H54 (cell line): ENCODE results near the gene IGF2BP2.
"Not testable (repeated sequence)": the region's sequence is repeated elsewhere in the genome, so short reads cannot be mapped to it uniquely, and the experiment has no call there.

Source experiments
- DNase-seq: peaks from one replicate; pipeline ENCODE4 v3.0.0; 2011; ENCODE audit warnings: low spot score, mixed read lengths; ENCODE audit not compliant: insufficient read length
- FAIRE-seq: peaks from 3 replicates; lab custom pipeline; 2011; peaks lifted over from hg19 to GRCh38; lab: Jason Lieb, UNC
- POLR2A ChIP-seq: IDR thresholded peaks from 2 replicates; pipeline ENCODE4 v1.6.1; 2011; ENCODE audit warnings: low read depth, mild to moderate bottlenecking, low read length

The IGF2BP2 gene

DNA sequence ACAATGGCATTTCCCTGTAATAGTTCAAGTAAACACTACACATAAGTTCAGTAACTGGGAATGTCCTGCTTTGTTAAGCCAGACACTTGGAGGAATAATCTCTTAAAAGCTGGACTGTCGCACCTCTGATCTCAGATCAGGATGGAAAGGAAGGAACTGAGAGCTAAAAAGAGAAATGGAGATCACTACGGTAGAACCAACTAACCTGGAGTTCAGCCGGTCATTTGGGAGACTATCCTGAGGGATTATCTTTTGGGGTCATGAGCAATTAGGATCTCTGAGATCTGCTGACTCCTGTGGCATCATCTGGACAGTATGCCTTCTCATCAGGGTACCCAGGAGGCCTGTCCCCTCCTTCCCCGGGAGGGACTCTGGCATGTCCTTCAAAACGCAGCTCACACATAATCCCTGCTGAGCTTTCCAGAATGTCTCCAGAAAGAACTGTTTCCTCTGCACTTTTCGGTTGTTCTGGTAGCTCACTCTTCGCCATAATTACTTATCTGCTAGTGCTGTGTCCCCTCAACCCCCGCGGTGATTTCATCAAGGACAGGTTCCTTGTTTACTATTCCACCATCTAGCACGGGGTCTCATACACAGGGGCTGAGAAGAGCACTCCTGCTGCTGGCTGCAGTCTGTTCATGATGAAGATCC is 123.1 kb downstream of the IGF2BP2 start:
- FAIRE-seq (no peak), DNase-seq (no peak)
- no peak for TF ChIP-seq POLR2A

GRCh38 chr3:185699927-185700326 is 124.9 kb downstream of the IGF2BP2 start:
- no peak for TF ChIP-seq POLR2A
- DNase-seq (no peak), FAIRE-seq (no peak)

GRCh38 chr3:185697228-185697627 is 127.6 kb downstream of the IGF2BP2 start:
- not testable (repeated sequence) for DNase-seq, FAIRE-seq

DNA sequence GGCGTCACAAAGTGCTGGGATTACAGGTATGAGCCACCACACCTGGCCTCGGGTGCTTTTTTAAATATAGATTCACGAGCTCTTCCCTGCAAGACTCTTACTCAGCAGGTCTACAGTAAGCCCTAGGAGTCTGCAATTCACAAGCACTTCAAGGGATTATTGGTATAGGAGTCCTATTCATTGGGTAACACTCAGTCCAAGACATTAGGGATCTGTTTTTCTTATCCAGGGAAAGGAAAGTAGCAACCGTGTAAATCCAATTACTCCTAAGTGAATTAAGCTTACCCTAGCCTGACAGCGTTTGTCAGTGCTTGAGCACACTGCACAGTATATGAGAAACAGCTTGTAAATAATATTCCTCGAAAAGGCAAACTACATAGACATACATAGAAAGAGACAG is 128.8 kb downstream of the IGF2BP2 start:
- no peak for TF ChIP-seq POLR2A
- FAIRE-seq, result no peak

GRCh38 chr3:185693985-185694653 is 130.7 kb downstream of the IGF2BP2 start:
- TF ChIP-seq POLR2A, result no peak
- peak; percentile 88 for FAIRE-seq
- DNase-seq, result no peak

More for the DNA sequence above, 128.8 kb downstream of the IGF2BP2 start:
- DNase-seq, result no peak

DNA sequence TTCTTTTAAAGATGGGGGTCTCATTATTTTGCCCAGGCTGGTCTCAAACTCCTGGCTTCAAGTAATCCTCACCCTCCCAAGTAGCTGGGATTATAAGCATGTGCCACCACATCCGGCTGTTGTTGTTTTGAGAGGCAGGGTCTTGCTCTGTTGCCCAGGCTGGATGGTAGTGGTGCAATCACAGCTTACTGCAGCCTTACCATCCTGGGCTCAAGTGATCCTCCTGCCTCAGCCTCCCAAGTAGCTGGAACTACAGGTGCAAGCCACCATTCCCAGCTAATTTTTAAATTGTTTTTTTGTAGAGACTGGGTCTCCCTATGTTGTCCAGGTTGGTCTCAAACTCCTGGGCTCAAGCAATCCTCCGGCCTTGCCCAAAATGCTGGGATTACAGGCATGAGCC is 133.2 kb downstream of the IGF2BP2 start:
- no peak for DNase-seq
- no peak for FAIRE-seq
- no peak for TF ChIP-seq POLR2A

DNA sequence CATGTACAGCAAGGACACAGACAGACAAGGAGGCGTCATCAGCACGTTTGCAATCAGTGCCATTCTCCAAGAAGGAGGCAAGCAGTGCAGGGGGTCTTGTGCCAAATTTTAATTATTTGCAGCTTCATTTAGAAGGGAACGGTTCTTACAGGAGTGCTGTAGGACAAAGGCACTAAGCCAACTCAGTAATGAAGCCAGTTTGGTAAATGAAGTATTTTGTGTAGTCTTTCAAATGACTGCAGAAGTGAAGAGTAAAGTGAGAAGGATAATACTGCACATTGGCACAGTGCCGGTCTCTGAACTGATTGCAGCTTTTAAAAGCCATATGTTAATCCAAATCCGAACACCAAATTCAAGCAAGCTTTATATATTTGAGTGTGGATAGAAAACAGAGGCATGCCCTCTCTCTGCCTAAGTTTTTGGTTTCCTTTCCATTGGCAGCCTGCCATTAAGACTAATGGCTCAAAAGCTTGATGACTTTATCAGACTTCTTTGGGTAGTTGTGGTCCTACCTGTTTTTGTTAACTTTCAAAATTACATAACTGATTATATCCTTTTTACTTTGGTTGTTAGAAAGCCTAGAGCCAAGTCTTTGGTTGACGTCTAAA is 137.5 kb downstream of the IGF2BP2 start:
- FAIRE-seq (no peak), DNase-seq (no peak)
- TF ChIP-seq POLR2A, result no peak

DNA sequence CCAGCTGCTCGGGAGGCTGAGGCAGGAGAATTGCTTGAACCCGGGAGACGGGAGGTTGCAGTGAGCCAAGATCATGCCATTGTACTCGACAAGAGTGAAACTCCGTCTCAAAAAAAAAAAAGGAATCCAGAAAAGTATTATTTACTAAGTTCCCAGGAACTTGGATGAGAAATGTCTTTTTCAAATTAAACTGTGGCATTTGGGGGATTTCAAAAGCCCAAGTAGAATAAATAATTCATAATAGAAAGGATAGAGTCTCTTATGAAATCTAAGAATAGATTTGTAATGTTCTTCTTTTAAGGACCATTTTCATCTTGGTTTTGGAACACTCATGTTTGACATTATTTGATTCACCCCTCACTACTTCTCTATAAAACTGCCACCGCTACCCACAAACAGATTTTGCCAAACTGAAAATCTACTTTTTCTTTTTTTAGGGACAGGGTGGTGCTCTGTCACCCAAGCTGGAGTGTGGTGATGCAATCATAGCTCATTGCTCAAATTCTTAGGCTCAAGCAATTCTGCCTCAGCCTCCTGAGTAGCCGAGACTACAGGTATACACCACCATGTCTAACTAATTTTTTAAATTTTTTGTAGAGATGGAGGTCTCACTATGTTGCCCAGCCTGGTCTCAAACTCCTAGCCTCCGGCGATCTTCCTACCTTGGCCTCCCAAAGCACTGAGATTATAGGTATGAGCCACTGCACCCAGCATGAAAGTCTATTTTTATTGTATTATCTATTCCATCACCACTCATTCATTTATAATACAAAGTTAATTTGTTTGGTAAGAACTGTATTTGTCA is 139.4 kb downstream of the IGF2BP2 start:
- DNase-seq (no peak), FAIRE-seq (no peak)
- TF ChIP-seq POLR2A, result no peak

DNA sequence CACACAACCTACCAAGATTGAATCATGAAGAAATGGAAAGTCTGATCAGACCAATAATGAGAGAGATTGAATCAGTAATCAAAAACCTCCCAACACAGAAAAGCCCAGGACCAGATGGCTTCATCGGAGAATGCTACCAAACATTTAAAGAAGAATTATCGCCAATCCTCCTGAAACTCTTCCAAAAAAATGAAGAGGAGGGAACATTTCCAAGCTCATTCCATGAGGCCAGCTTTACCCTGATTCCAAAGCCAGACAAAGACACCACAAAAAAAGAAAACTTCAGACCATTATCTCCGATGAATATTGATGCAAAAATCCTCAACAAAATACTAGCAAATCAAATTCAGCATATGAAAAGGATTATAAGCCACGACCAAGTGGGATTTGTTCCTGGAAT is 144.6 kb downstream of the IGF2BP2 start:
- no peak for DNase-seq
- no peak for FAIRE-seq
- TF ChIP-seq POLR2A, result no peak

GRCh38 chr3:185678027-185678426 is 146.8 kb downstream of the IGF2BP2 start:
- no peak for TF ChIP-seq POLR2A
- DNase-seq, result no peak
- FAIRE-seq, result peak; percentile 83

DNA sequence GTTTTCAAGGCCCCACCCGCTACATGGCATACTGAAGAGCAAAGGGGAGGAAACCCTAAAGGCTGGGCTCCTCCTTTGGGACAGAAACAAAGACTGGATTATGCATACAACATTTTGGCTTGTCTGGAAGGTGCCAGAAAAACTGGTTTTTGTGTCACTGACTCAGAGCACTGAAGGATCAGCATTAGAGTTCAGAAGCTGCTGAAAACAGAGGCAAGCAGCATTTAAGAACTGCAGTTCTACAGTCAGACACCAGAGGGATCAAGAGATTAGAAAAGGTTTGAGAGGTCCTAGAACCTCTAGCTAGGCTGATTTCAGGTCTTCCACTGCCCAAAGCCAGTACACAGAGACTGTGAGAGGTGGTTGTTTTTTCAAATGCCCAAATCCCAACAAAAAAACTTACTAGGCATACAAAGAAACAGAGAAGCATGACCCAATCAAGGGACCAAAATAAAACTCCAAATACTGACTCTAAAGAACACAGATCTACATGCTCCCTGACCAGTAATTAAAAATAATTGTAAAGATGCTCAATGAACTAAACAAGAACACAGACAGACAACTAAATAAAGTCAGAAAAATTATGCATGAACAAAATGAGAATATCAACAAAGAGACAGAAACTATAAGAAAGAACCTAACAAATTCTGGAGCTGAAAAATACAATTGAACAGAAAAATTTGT is 147.6 kb downstream of the IGF2BP2 start:
- no peak for TF ChIP-seq POLR2A
- FAIRE-seq, result peak; percentile 99
- DNase-seq, result peak; percentile 60

- FAIRE-seq (peak; percentile 79), DNase-seq (no peak)
- no peak for TF ChIP-seq POLR2A
These were observed 157.3 kb downstream of the IGF2BP2 start for GRCh38 chr3:185667574-185667973.

DNA sequence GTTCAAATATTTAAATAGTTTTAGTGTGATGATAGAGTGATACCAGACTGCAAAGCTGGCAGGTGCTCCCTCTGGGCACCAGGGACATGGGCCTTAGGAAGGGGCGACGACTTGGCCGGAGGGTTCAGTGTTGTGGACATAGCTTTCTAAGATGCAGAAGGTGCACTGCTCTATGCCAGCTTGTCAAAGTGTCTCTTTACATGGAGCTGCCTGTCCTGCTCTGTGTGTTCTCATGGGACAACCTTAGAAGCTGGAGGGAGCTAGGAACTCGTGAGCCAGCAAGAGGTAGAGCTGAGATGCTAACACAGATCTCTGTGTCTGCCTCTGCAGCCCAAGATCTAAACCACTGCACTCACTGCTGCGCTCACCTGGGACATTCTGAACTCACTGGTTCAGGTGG is 160.9 kb downstream of the IGF2BP2 start:
- DNase-seq (no peak), FAIRE-seq (no peak)
- no peak for TF ChIP-seq POLR2A
